Caco-2 (cell line): Measurements from ENCODE around the gene SEC16A. TPM values are rescaled to one million over a fixed set of nuclear protein-coding genes. Genes with fewer than 3 reads are reported as not detected.

Experiments used
- BruUV-seq: library from RNA; stranded (reverse); fragments of 400-500 nt; replicated peaks from 2 replicates; lab custom pipeline; 2021; lab: Mats Ljungman, UMichigan
- CTCF ChIA-PET: fragments of 300-600 bp; sonication (Branson Sonifier 250); formaldehyde crosslinking; loops from one replicate; lab custom pipeline; 2022; ENCODE audit warnings: antibody characterized with exemption; lab: Charles Lee
- POLR2A ChIA-PET: fragments of 300-600 bp; sonication (Branson Sonifier 250); formaldehyde crosslinking; loops from one replicate; lab custom pipeline; 2022; ENCODE audit warnings: antibody characterized with exemption; lab: Charles Lee
- DNase-seq, 2 experiments: peaks; one replicate each; pipeline versions ENCODE4 v3.0.0 to v3.0.0-alpha.2; 2020 to 2022
- H3K27me3 ChIP-seq: replicated peaks from 2 replicates; pipeline ENCODE4 v1.6.0; 2011; ENCODE audit warnings: low read length; ENCODE audit not compliant: control insufficient read depth, insufficient read depth
- H3K36me3 ChIP-seq: 2 replicates; pipeline ENCODE4 v1.5.1; 2011; ENCODE audit warnings: low read length; ENCODE audit not compliant: control insufficient read depth, insufficient read depth
- H3K4me1 ChIP-seq: fragments of 250-450 bp; sonication (Bioruptor Pico); 2 replicates; pipeline ENCODE4 v1.5.1; 2020; ENCODE audit warnings: mild to moderate bottlenecking
- H3K4me3 ChIP-seq: 2 replicates; pipeline ENCODE4 v1.5.1; 2011; ENCODE audit warnings: low read depth, mild to moderate bottlenecking, control low read depth, low read length
- H3K9me3 ChIP-seq: fragments of 250-450 bp; sonication (Bioruptor Pico); 2 replicates; pipeline ENCODE4 v1.5.1; 2020; ENCODE audit warnings: mild to moderate bottlenecking, moderate library complexity
- H3K27ac Mint-ChIP-seq: one replicate; pipeline ENCODE4 v1.8.0; 2022; ENCODE audit warnings: mixed read lengths; ENCODE audit not compliant: unreplicated experiment
- H3K27me3 Mint-ChIP-seq: one replicate; pipeline ENCODE4 v1.8.0; 2022; ENCODE audit warnings: mixed read lengths; ENCODE audit not compliant: insufficient read depth, unreplicated experiment
- H3K36me3 Mint-ChIP-seq: one replicate; pipeline ENCODE4 v1.8.0; 2022; ENCODE audit warnings: mild to moderate bottlenecking, mixed read lengths; ENCODE audit not compliant: insufficient read depth, unreplicated experiment
- H3K4me1 Mint-ChIP-seq: one replicate; pipeline ENCODE4 v1.8.0; 2022; ENCODE audit warnings: low read depth, mixed read lengths; ENCODE audit not compliant: unreplicated experiment
- H3K4me3 Mint-ChIP-seq: one replicate; pipeline ENCODE4 v1.8.0; 2022; ENCODE audit warnings: mild to moderate bottlenecking, moderate library complexity, mixed read lengths; ENCODE audit not compliant: unreplicated experiment
- H3K9me3 Mint-ChIP-seq: one replicate; pipeline ENCODE4 v1.8.0; 2022; ENCODE audit warnings: mixed read lengths; ENCODE audit not compliant: unreplicated experiment
- intact Hi-C: fragments of 100-400 bp; cut with micrococcal nuclease; formaldehyde crosslinking; loops from one replicate; pipeline ENCODE4 v1.10.0; 2022; ENCODE audit not compliant: unreplicated experiment
- total RNA-seq: library from RNA; stranded (reverse); gene quantifications from 2 replicates; pipeline ENCODE4 v1.2.3, GENCODE V29; 2022
- TF ChIP-seq, protein P1 (sequence below), 2 experiments: fragments of 200-600 bp in 1 of 2; IDR thresholded peaks; 1 replicate in 1 of 2; 2 replicates in 1 of 2; pipeline versions ENCODE4 v1.5.1 to v1.8.0; 2011 to 2022; ENCODE audit warnings: antibody characterized with exemption in 1 of 2, control low read depth in 1 of 2, inconsistent platforms in 1 of 2, low read depth in 1 of 2, low read length in 1 of 2, mild to moderate bottlenecking in 1 of 2, moderate library complexity in 1 of 2; ENCODE audit not compliant: insufficient read depth in 1 of 2, severe bottlenecking in 1 of 2, unreplicated experiment in 1 of 2

SEC16A gene
- total RNA-seq, 1 experiment from 2014 or later: 76.4 TPM

DNA sequence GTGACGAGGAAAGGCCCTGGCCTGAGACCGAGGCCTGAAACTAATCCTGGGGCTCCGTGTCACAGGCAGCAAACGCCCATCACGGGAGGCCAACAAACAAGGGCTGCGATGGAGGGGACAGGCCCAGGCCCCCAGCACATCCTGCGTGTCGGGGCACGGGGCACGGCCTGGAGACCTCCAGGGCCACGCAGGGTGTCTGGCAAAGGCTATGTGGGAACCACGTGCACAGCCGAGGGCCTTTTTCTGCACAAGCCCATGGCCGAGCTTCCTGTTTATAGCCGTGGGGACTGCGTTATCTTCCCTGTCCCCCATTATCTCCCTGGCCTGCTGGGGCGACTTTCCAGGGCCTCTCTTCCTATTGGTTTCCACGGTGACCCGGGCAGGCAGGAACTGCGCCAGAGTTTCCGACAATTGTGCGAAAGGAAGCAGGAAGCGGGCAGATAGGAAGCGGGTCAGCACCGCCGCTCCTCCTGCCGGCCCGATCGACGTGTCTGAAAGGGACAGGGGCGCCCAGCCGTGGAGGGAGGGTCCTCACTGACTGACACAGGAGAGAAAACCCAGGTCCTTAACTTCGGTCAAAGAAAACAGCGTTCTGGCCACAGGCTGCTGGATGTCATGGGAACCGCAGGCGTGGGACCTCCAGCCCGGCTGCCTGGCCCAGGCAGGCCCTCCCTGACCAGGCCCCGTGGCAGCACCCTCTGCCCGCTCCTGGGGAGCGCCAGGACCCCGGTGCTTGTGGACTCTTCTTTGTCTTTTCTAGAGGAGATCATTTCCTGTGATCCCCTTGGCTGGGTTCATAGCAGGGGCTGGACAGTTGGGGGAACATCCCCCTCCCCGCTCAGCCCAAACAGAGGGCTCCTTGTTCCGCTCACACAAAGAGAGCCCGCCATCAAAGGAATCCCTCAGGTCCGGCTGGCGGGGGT is 29.1 kb upstream of the SEC16A start:
- Histone ChIP-seq H3K36me3 (no peaks in the 10 kb centered on the region), H3K4me1 (no peaks in the 10 kb centered on the region), H3K4me3 (no peak overlapping the region), H3K9me3 (no peaks in the 10 kb centered on the region), H3K27me3 (no peaks in the 10 kb centered on the region)
- Mint-ChIP-seq H3K9me3 (no peaks in the 10 kb centered on the region), H3K27me3 (no peaks in the 10 kb centered on the region), H3K36me3 (no peaks in the 10 kb centered on the region), H3K27ac (no peak overlapping the region), H3K4me3 (no peak overlapping the region), H3K4me1 (no peaks in the 10 kb centered on the region)
- CTCF ChIA-PET: no interaction called here
- POLR2A ChIA-PET: no interaction called here
- TF ChIP-seq, protein P1, sequence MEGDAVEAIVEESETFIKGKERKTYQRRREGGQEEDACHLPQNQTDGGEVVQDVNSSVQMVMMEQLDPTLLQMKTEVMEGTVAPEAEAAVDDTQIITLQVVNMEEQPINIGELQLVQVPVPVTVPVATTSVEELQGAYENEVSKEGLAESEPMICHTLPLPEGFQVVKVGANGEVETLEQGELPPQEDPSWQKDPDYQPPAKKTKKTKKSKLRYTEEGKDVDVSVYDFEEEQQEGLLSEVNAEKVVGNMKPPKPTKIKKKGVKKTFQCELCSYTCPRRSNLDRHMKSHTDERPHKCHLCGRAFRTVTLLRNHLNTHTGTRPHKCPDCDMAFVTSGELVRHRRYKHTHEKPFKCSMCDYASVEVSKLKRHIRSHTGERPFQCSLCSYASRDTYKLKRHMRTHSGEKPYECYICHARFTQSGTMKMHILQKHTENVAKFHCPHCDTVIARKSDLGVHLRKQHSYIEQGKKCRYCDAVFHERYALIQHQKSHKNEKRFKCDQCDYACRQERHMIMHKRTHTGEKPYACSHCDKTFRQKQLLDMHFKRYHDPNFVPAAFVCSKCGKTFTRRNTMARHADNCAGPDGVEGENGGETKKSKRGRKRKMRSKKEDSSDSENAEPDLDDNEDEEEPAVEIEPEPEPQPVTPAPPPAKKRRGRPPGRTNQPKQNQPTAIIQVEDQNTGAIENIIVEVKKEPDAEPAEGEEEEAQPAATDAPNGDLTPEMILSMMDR (IDR thresholded peaks at IDR 0.05; ENCODE audit: insufficient read depth in 1 of 2, low read depth in 1 of 2, low read length in 1 of 2, severe bottlenecking in 1 of 2, unreplicated experiment in 1 of 2): no peak
- intact Hi-C loops: no loop called here
- no peak for DNase-seq
- BruUV-seq: no TSS peak

DNA sequence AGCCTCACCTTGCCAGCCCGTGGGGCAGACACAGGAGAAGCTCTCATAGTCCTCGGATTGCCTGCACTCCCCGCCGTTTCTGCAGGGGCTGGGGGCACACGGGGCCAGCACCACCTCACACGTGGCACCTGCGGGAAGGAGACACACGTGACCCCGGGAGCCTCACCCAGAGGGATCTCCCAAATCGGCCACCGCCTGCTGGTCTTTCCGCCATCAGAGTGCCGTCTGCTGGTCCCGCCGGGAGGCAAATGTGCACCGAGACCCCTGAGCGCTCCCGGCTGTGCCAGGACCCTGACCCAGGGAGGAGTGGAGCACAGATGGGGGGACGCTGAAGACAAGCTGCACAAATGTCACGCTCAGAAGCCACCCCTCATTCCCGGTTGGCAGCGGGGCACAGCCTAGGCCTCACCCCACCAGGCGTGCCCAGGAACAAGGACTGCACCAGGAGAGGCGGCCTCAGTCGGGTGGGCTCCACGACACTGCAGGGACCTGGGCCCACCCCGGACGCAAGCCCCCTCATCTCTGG is 28.4 kb upstream of the SEC16A start:
- TF ChIP-seq, protein P1 (IDR thresholded peaks at IDR 0.05; ENCODE audit: insufficient read depth in 1 of 2, low read depth in 1 of 2, low read length in 1 of 2, severe bottlenecking in 1 of 2, unreplicated experiment in 1 of 2): no peak
- ChIA-PET CTCF (no interaction called here), POLR2A (no interaction called here)
- Histone ChIP-seq H3K4me1 (no peaks in the 10 kb centered on the region), H3K36me3 (no peaks in the 10 kb centered on the region), H3K27me3 (no peaks in the 10 kb centered on the region), H3K4me3 (no peak overlapping the region), H3K9me3 (no peaks in the 10 kb centered on the region)
- intact Hi-C loops: no loop called here
- Mint-ChIP-seq H3K36me3 (no peaks in the 10 kb centered on the region), H3K4me3 (no peak overlapping the region), H3K4me1 (no peaks in the 10 kb centered on the region), H3K27me3 (no peaks in the 10 kb centered on the region), H3K9me3 (no peaks in the 10 kb centered on the region), H3K27ac (no peak overlapping the region)
- DNase-seq: no peak
- BruUV-seq: no TSS peak

DNA sequence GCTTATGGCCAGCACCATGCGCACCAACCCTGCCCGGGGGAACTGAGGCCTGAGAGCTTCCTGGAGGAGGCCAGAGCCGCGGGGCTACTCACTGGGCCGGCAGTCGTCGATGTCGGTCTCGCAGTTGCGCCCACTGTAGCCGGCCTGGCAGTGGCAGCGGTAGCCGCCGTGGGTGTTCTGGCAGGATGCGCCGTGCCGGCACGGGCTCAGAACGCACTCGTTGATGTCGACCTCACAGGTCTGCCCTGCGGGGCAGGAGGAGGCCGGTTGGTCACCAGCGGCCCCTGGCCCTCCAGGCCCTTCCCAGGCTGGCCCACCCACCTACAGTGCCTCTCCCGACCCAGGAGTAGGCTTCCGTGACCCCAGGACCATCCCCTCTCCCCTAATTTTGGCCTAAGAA is 27.7 kb upstream of the SEC16A start:
- ChIA-PET POLR2A (no interaction called here), CTCF (no interaction called here)
- H3K27me3 ChIP-seq: no peaks in the 10 kb centered on the region
- BruUV-seq: no TSS peak
- H3K4me3 ChIP-seq: no peak overlapping the region
- no peak overlapping the region for H3K4me3 Mint-ChIP-seq
- H3K27ac Mint-ChIP-seq: no peak overlapping the region
- no peaks in the 10 kb centered on the region for H3K4me1 Mint-ChIP-seq
- H3K4me1 ChIP-seq: no peaks in the 10 kb centered on the region
- no peaks in the 10 kb centered on the region for H3K9me3 ChIP-seq
- no peaks in the 10 kb centered on the region for H3K9me3 Mint-ChIP-seq
- intact Hi-C loops: no loop called here
- H3K36me3 ChIP-seq: no peaks in the 10 kb centered on the region
- no peak for DNase-seq
- H3K36me3 Mint-ChIP-seq: no peaks in the 10 kb centered on the region
- no peaks in the 10 kb centered on the region for H3K27me3 Mint-ChIP-seq
- TF ChIP-seq, protein P1 (IDR thresholded peaks at IDR 0.05; ENCODE audit: insufficient read depth in 1 of 2, low read depth in 1 of 2, low read length in 1 of 2, severe bottlenecking in 1 of 2, unreplicated experiment in 1 of 2): no peak
